OCI-LY1 (cell line): ENCODE data around the gene UTP3.
"Not testable (repeated sequence)": the region's sequence is repeated elsewhere in the genome, so short reads cannot be mapped to it uniquely, and the experiment has no call there.

Experiments
- H2AFZ ChIP-seq: fragments of 200-600 bp; sonication (generic), shearing (Covaris generic); 2 replicates; pipeline ENCODE4 v1.6.0; 2014; ENCODE audit warnings: antibody characterized with exemption, mild to moderate bottlenecking, low read length
- H3F3A ChIP-seq: fragments of 200-600 bp; sonication (generic), shearing (Covaris generic); 2 replicates; pipeline ENCODE4 v1.6.0; 2014; ENCODE audit warnings: mild to moderate bottlenecking, antibody characterized with exemption, low read length, moderate library complexity; ENCODE audit not compliant: insufficient read depth
- H3K27ac ChIP-seq: fragments of 200-600 bp; sonication (generic); 2 replicates; pipeline ENCODE4 v1.5.1; 2014; ENCODE audit warnings: low read length, mixed run types, mild to moderate bottlenecking, low read depth; ENCODE audit not compliant: poor library complexity, severe bottlenecking
- H3K27me3 ChIP-seq: fragments of 200-600 bp; sonication (generic); 2 replicates; pipeline ENCODE4 v1.6.0; 2014; ENCODE audit warnings: antibody characterized with exemption, mild to moderate bottlenecking, low read length, moderate library complexity; ENCODE audit not compliant: insufficient read depth
- H3K36me3 ChIP-seq: fragments of 200-600 bp; sonication (generic); 2 replicates; pipeline ENCODE4 v1.6.1; 2014; ENCODE audit warnings: mild to moderate bottlenecking, antibody characterized with exemption, low read length, moderate library complexity, mixed read lengths; ENCODE audit not compliant: insufficient read depth
- H3K4me1 ChIP-seq: fragments of 200-600 bp; sonication (generic); 2 replicates; pipeline ENCODE4 v1.5.1; 2014; ENCODE audit warnings: mild to moderate bottlenecking, low read length, moderate library complexity; ENCODE audit not compliant: insufficient read depth, severe bottlenecking
- H3K4me2 ChIP-seq: fragments of 200-600 bp; sonication (generic), shearing (Covaris generic); 2 replicates; pipeline ENCODE4 v1.6.1; 2014; ENCODE audit warnings: low read length
- H3K4me3 ChIP-seq: fragments of 200-600 bp; sonication (generic); 2 replicates; pipeline ENCODE4 v1.5.1; 2014; ENCODE audit warnings: low read length, low read depth, mild to moderate bottlenecking, mixed read lengths; ENCODE audit not compliant: poor library complexity, severe bottlenecking
- H3K79me2 ChIP-seq: fragments of 200-600 bp; shearing (Covaris generic); 2 replicates; pipeline ENCODE4 v1.6.1; 2016; ENCODE audit warnings: mixed run types, low read length, mixed read lengths; ENCODE audit not compliant: insufficient read depth
- H3K9ac ChIP-seq: fragments of 200-600 bp; sonication (generic), shearing (Covaris generic); 2 replicates; pipeline ENCODE4 v1.6.1; 2014; ENCODE audit warnings: mild to moderate bottlenecking, low read length, mixed read lengths
- H3K9me2 ChIP-seq: fragments of 200-600 bp; sonication (generic), shearing (Covaris generic); 2 replicates; pipeline ENCODE4 v1.6.1; 2014; ENCODE audit warnings: low read depth, mild to moderate bottlenecking, low read length, mixed read lengths
- H3K9me3 ChIP-seq: fragments of 200-600 bp; shearing (Covaris generic); 2 replicates; pipeline ENCODE4 v1.6.1; 2014; ENCODE audit warnings: low read length, mixed read lengths
- H4K20me1 ChIP-seq: fragments of 200-600 bp; sonication (generic), shearing (Covaris generic); 2 replicates; pipeline ENCODE4 v1.6.0; 2016; ENCODE audit warnings: mild to moderate bottlenecking, low read length; ENCODE audit not compliant: insufficient read depth
- EZH2 ChIP-seq: fragments of 200-600 bp; sonication (generic), shearing (Covaris generic); IDR thresholded peaks from 2 replicates; pipeline ENCODE4 v1.8.0; 2017; ENCODE audit warnings: borderline replicate concordance, mixed run types, mild to moderate bottlenecking, antibody characterized with exemption, low read length, moderate library complexity, mixed read lengths
- TF ChIP-seq, protein P1 (sequence below): fragments of 200-600 bp; sonication (generic), shearing (Covaris generic); IDR thresholded peaks from 2 replicates; pipeline ENCODE4 v1.5.1; 2017; ENCODE audit warnings: mild to moderate bottlenecking, antibody characterized with exemption, low read length, moderate library complexity, mixed read lengths

UTP3 gene

GRCh38 chr4:70734168-70734954 is 46.0 kb downstream of the UTP3 start:
- Histone ChIP-seq H3K27me3 (no peaks in the 10 kb centered on the region), H4K20me1 (no peaks in the 10 kb centered on the region), H3K4me1 (peaks cover 74% of the 10 kb centered on the region), H3K4me3 (peak overlapping the region; percentile 59), H3K27ac (peak overlapping the region; percentile 96), H3K4me2 (peak overlapping the region; percentile 87), H3K36me3 (no peaks in the 10 kb centered on the region), H3K79me2 (peaks cover 36% of the 10 kb centered on the region), H2AFZ (no peak overlapping the region), H3K9me2 (no peaks in the 10 kb centered on the region), H3K9ac (peak overlapping the region; percentile 61), H3K9me3 (no peaks in the 10 kb centered on the region), H3F3A (peaks cover 12% of the 10 kb centered on the region)
- TF ChIP-seq EZH2: no peak
- TF ChIP-seq, protein P1, sequence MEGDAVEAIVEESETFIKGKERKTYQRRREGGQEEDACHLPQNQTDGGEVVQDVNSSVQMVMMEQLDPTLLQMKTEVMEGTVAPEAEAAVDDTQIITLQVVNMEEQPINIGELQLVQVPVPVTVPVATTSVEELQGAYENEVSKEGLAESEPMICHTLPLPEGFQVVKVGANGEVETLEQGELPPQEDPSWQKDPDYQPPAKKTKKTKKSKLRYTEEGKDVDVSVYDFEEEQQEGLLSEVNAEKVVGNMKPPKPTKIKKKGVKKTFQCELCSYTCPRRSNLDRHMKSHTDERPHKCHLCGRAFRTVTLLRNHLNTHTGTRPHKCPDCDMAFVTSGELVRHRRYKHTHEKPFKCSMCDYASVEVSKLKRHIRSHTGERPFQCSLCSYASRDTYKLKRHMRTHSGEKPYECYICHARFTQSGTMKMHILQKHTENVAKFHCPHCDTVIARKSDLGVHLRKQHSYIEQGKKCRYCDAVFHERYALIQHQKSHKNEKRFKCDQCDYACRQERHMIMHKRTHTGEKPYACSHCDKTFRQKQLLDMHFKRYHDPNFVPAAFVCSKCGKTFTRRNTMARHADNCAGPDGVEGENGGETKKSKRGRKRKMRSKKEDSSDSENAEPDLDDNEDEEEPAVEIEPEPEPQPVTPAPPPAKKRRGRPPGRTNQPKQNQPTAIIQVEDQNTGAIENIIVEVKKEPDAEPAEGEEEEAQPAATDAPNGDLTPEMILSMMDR: no peak

DNA sequence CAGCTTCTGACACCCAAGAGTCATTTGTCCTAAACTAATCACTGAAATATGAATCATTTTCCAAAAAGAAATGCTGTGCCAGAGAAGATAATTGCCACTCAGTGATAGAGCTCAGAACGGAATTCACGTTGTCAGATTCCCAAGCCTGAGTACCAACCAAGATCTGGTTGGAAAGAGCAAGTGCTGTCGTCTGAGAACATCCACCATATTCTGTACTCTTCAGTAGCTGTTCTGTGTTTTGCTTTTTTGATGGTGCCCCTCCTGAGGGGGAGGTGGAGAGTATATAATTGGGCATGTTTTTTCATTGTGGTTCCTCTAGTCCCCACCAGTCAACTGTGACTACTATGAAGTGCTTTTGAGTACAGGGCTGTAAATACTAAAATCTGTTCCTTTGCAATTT is 46.6 kb downstream of the UTP3 start:
- TF ChIP-seq, protein P1: no peak
- TF ChIP-seq EZH2: no peak
- Histone ChIP-seq H4K20me1 (no peaks in the 10 kb centered on the region), H3F3A (peaks cover 12% of the 10 kb centered on the region), H3K4me2 (peak overlapping the region; percentile 87), H3K4me1 (peaks cover 80% of the 10 kb centered on the region), H3K36me3 (no peaks in the 10 kb centered on the region), H3K9me2 (no peaks in the 10 kb centered on the region), H2AFZ (no peak overlapping the region), H3K27ac (peak overlapping the region; percentile 96), H3K4me3 (peak overlapping the region; percentile 59), H3K9me3 (no peaks in the 10 kb centered on the region), H3K79me2 (peaks cover 39% of the 10 kb centered on the region), H3K27me3 (no peaks in the 10 kb centered on the region), H3K9ac (peak overlapping the region; percentile 61)

- Histone ChIP-seq H3K4me3 (peak overlapping the region; percentile 16), H3K4me1 (peaks cover 84% of the 10 kb centered on the region), H3K27ac (peak overlapping the region; percentile 96), H3F3A (peaks cover 12% of the 10 kb centered on the region), H3K4me2 (peak overlapping the region; percentile 53), H3K9ac (peak overlapping the region; percentile 41; the same call in 1 of the 2 replicates), H3K79me2 (peaks cover 44% of the 10 kb centered on the region)
- not testable (repeated sequence) for H3K9me2 ChIP-seq, H3K27me3 ChIP-seq, H3K36me3 ChIP-seq, H3K9me3 ChIP-seq, H4K20me1 ChIP-seq, H2AFZ ChIP-seq
- TF ChIP-seq, protein P1: peak; percentile 65
Measured at GRCh38 chr4:70735915-70736314, 47.6 kb downstream of the UTP3 start.
